Stromal cell of bone marrow (primary cell): Measurements from ENCODE around the gene PTGIS.

Source experiments
- DNase-seq: peaks from one replicate; pipeline ENCODE4 v3.0.0-alpha.2; 2012; ENCODE audit warnings: low read depth

Gene PTGIS

GRCh38 chr20:49470922-49471321 lies 97.0 kb downstream of the PTGIS start:
- DNase-seq = no peak

GRCh38 chr20:49469060-49469459 lies 98.9 kb downstream of the PTGIS start:
- no peak for DNase-seq

- no peak for DNase-seq
Observed at GRCh38 chr20:49468412-49468811, 99.5 kb downstream of the PTGIS start.

- no peak for DNase-seq
Observed at GRCh38 chr20:49466114-49466912, 101.6 kb downstream of the PTGIS start.

GRCh38 chr20:49464556-49464955 lies 103.4 kb downstream of the PTGIS start:
- DNase-seq = no peak

GRCh38 chr20:49462626-49463025 lies 105.3 kb downstream of the PTGIS start:
- no peak for DNase-seq

GRCh38 chr20:49461894-49462620 lies 105.9 kb downstream of the PTGIS start:
- no peak for DNase-seq

GRCh38 chr20:49460916-49461315 lies 107.0 kb downstream of the PTGIS start:
- DNase-seq = peak; percentile 55

- no peak for DNase-seq
Observed at GRCh38 chr20:49460131-49460530, 107.8 kb downstream of the PTGIS start.

GRCh38 chr20:49459684-49460083 lies 108.3 kb downstream of the PTGIS start:
- DNase-seq = no peak

GRCh38 chr20:49457444-49457843 lies 110.5 kb downstream of the PTGIS start:
- no peak for DNase-seq

- no peak for DNase-seq
Observed at GRCh38 chr20:49456646-49457045, 111.3 kb downstream of the PTGIS start.

GRCh38 chr20:49455691-49456090 lies 112.2 kb downstream of the PTGIS start:
- no peak for DNase-seq
